Head of caudate nucleus (tissue), 42 donors: ENCODE data around the gene ACSL4.
"Not testable (repeated sequence)": the region's sequence is repeated elsewhere in the genome, so short reads cannot be mapped to it uniquely, and the experiment has no call there.

Source experiments
- DNase-seq, 42 donors: peaks; one replicate each; pipeline versions ENCODE4 v3.0.0 to v3.0.0-alpha.2; 2020 to 2021; ENCODE audit warnings: mixed read lengths in 7 of 42
- intact Hi-C: fragments of 100-400 bp; cut with DNase I; formaldehyde crosslinking; loops from one replicate; pipeline ENCODE4 v1.15.0; 2022

Gene ACSL4

GRCh38 chrX:109687903-109688302 is 45.2 kb downstream of the ACSL4 start:
- no peak for DNase-seq
- intact Hi-C loops, result no loop called here

GRCh38 chrX:109685656-109686078 is 47.4 kb downstream of the ACSL4 start:
- DNase-seq, result no peak
- intact Hi-C loops, result no loop called here

GRCh38 chrX:109684136-109684535 is 48.9 kb downstream of the ACSL4 start:
- intact Hi-C loops, result no loop called here
- no peak for DNase-seq

GRCh38 chrX:109681475-109682081 is 51.5 kb downstream of the ACSL4 start:
- intact Hi-C loops, result no loop called here
- DNase-seq, result no peak

GRCh38 chrX:109679820-109680219 is 53.2 kb downstream of the ACSL4 start:
- intact Hi-C loops, result no loop called here
- DNase-seq, result no peak

GRCh38 chrX:109672239-109672638 is 60.8 kb downstream of the ACSL4 start:
- intact Hi-C loops, result no loop called here
- no peak for DNase-seq

- intact Hi-C loops, result not testable (repeated sequence)
Observed at GRCh38 chrX:109671170-109671569, 61.9 kb downstream of the ACSL4 start.

GRCh38 chrX:109667986-109668385 is 65.1 kb downstream of the ACSL4 start:
- DNase-seq, result no peak
- intact Hi-C loops, result no loop called here

More at GRCh38 chrX:109671170-109671569, 61.9 kb downstream of the ACSL4 start:
- DNase-seq, result not testable (repeated sequence)

- intact Hi-C loops, result no loop called here
- DNase-seq, result no peak
Observed at GRCh38 chrX:109660435-109661143, 72.5 kb downstream of the ACSL4 start.

- no peak for DNase-seq
- intact Hi-C loops, result no loop called here
Observed at GRCh38 chrX:109658391-109658790, 74.7 kb downstream of the ACSL4 start.

- intact Hi-C loops, DNase-seq: not testable (repeated sequence)
Observed at GRCh38 chrX:109657364-109657763, 75.7 kb downstream of the ACSL4 start.

- intact Hi-C loops, result no loop called here
Observed at GRCh38 chrX:109656774-109657173, 76.3 kb downstream of the ACSL4 start.

GRCh38 chrX:109655502-109656201 is 77.4 kb downstream of the ACSL4 start:
- DNase-seq, result no peak
- intact Hi-C loops, result no loop called here

More at GRCh38 chrX:109656774-109657173, 76.3 kb downstream of the ACSL4 start:
- DNase-seq, result no peak

GRCh38 chrX:109654516-109655109 is 78.4 kb downstream of the ACSL4 start:
- no peak for DNase-seq
- intact Hi-C loops, result no loop called here

- DNase-seq, intact Hi-C loops: not testable (repeated sequence)
Observed at GRCh38 chrX:109644671-109645070, 88.4 kb downstream of the ACSL4 start.

- DNase-seq, result no peak
- intact Hi-C loops, result no loop called here
Observed at GRCh38 chrX:109643687-109644086, 89.4 kb downstream of the ACSL4 start.

GRCh38 chrX:109638158-109638557 is 94.9 kb downstream of the ACSL4 start:
- DNase-seq, result no peak
- intact Hi-C loops, result no loop called here

GRCh38 chrX:109637477-109637876 is 95.6 kb downstream of the ACSL4 start:
- DNase-seq, intact Hi-C loops: not testable (repeated sequence)

- intact Hi-C loops, result no loop called here
- DNase-seq, result no peak
Observed at GRCh38 chrX:109635146-109635545, 97.9 kb downstream of the ACSL4 start.
